ENCODE data around the gene B3GNT9. TPM values are rescaled to one million over a fixed set of nuclear protein-coding genes. Genes with fewer than 3 reads are reported as not detected.

The B3GNT9 gene, protein sequence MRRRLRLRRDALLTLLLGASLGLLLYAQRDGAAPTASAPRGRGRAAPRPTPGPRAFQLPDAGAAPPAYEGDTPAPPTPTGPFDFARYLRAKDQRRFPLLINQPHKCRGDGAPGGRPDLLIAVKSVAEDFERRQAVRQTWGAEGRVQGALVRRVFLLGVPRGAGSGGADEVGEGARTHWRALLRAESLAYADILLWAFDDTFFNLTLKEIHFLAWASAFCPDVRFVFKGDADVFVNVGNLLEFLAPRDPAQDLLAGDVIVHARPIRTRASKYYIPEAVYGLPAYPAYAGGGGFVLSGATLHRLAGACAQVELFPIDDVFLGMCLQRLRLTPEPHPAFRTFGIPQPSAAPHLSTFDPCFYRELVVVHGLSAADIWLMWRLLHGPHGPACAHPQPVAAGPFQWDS
- 1 to 10 TPM; 2.0 to 2.1 TPM for total RNA-seq

DNA sequence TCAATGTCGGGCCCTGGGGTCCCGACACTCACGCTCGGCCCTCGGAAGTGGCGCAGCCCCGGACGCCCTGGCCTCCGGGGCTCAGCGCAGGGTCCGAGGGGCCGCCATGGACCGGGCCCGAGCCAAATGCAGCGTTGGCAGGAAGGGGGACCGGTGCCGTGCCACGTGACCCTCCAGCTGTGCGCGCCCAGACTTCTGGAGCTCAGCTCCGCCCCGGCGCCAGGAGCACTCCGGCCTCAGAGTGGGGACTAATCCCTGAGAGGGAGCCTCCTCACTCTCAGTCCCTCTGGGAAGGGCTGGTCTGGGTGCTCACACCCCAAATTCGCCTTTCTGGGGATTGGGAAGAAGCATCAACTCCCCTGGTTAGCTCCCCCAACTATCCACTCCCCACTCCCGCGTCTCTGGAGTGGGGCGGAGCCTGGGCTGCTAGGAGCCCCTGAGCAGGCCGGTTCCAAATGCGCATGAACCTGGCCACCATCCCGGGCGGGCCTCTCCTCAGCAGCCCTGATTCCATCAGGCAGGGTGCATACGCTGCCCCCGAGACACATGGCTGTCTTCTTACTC is at the start of gene B3GNT9:
Gene B3GNT9 (minus strand): TSS at position 166 of the 564 bp plus-strand sequence. CDS start 513 bp downstream, outside the sequence.
- CTCF ChIA-PET = interaction anchor here (0.8 to 2.2 kb wide), 10 partner anchors 13 to 189 kb away, joined by 3 to 13 read pairs (median 3); no protein-coding TSS in a partner anchor
- POLR2A ChIA-PET = interaction anchor here (1.3 kb wide), 1 partner anchor 133 kb away, joined by 3 read pairs; no protein-coding TSS in a partner anchor

DNA sequence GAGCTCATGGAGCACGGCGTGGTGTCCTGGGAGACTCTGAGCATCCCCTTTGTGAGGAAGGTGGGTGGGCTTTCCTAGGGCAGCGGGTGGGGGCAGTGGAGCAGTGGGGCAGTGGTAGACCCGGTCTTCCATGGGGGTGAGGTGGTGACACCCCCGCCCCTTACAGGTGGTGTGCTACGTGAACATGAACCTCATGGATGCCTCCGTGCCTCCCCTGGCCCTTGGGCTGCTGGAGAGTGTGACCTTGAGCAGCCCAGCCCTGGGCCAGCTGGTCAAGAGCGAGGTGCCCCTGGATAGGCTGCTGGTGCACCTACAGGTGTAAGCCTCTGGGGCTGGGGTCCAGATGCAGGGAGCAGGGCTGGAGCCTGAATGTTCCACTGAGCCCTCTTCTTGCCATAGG is 49.7 kb upstream of the B3GNT9 start:
- ChIA-PET POLR2A (no interaction called here), CTCF (interaction anchor here (1.2 kb wide), 1 partner anchor 8 kb away, joined by 3 read pairs; no protein-coding TSS in a partner anchor)

DNA sequence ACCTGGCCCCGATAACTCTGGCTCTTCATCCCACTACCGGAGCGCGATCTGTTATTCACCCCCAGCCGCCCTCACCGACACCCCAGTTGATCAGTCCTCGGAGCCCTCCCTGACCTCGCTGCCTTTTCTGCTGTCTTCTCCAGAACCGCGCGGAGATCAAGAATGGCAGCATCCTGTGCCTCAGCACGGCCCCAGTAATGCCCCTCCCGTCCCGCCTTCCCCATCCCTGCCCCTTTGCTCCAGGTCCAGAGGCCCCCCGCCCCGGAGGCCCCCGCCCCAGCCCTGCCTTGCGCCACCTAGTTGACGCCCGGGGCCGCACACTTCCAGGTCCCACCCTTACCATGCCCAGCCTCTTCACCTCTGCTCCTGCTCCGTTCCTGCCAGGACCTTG is 49.0 kb upstream of the B3GNT9 start:
- ChIA-PET POLR2A (no interaction called here), CTCF (interaction anchor here (1.5 kb wide), 1 partner anchor 249 kb away, joined by 3 read pairs; no protein-coding TSS in a partner anchor)

DNA sequence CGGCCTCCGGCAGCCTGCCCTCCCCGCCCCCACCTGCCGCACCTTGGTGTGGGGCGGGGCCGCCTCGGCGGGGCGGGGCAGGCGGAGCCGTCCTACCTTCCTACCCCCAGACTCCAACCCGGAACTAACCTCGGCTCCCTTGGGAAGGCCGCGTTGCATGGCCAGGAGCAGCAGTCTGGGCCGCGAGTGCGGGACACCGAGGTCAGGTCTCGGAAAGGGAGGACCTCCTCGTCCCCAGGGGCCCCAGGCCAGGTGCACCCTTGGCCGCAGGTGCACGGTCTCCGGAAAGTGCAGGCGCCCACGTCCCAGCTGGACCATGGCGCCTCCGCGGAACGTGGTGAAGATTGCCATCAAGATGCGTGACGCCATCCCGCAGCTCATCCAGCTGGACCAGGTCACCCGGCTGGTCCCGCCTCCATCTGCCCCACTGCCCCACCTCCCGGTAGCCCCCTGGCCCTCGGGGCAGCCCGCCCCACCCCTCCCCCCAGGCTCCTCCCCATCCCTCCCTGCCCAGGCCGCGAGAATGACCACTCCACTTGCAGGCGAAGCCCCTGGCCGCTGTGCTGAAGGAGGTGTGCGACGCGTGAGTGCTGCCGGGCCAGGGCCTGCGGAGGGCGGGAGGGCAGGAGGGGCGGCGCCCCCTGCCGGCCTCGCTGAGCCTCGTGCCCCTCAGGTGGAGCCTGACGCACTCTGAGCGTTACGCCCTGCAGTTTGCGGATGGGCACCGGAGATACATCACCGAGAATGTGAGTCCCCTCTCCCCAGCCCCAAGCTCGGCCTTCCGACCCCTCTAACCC is 48.4 kb upstream of the B3GNT9 start, which contains the start of gene ELMO3:
Gene ELMO3 (plus strand): TSS at position 121 of the 797 bp plus-strand sequence. CDS start 196 bp downstream, at position 317.
- POLR2A ChIA-PET = no interaction called here
- CTCF ChIA-PET = interaction anchor here (1.5 to 2.1 kb wide), 2 partner anchors 9 to 250 kb away, joined by 3 to 7 read pairs; no protein-coding TSS in a partner anchor

DNA sequence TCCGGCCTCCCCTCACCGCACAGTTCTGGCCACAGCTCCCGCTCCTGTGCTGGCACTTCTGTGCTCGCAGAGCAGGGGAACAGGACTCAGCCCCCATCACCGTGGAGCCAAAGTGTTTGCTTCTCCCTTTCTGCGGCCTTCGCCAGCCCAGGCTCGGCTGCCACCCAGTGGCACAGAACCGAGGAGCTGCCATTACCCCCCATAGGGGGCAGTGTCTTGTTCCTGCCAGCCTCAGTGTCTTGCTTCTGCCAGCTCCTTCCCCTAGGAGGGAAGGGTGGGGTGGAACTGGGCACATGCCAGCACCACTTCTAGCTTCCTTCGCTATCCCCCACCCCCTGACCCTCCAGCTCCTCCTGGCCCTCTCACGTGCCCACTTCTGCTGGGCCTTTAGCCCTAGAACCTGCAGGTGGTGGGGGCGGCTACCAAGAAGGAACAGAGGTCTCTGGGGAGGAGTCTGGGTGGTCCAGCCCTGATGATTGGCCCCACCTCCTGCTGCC is 47.5 kb upstream of the B3GNT9 start:
- CTCF ChIA-PET = interaction anchor here (0.8 to 2.1 kb wide), 7 partner anchors 10 to 251 kb away, joined by 3 to 7 read pairs (median 4); partner anchors contain the start of gene TMEM208
- POLR2A ChIA-PET = interaction anchor here (0.7 kb wide), 1 partner anchor 10 kb away, joined by 3 read pairs; no protein-coding TSS in a partner anchor

DNA sequence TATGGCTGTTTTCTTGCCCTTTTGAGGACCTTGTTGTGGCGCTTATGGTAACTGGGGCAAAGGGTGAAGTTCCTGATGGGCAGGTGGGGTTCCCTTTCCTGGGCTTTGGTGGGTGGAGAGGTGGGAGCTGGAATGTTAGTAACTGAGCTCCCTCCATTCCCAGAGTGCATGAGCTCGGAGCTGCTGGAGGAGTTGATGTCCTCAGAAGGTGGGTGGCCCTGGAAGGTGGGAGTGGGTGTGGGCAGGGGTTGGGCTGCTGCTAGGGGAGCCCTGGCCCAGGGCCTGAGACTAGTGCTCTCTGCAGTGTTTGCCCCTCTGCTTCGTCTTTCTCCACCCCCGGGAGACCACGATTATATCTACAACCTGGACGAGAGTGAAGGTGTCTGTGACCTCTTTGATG is 46.9 kb upstream of the B3GNT9 start:
- POLR2A ChIA-PET = interaction anchor here (0.7 kb wide), 1 partner anchor 10 kb away, joined by 3 read pairs; no protein-coding TSS in a partner anchor
- CTCF ChIA-PET = interaction anchor here (0.7 to 2.1 kb wide), 7 partner anchors 10 to 42 kb away, joined by 3 to 7 read pairs (median 4); partner anchors contain the start of genes NOL3 and TMEM208

DNA sequence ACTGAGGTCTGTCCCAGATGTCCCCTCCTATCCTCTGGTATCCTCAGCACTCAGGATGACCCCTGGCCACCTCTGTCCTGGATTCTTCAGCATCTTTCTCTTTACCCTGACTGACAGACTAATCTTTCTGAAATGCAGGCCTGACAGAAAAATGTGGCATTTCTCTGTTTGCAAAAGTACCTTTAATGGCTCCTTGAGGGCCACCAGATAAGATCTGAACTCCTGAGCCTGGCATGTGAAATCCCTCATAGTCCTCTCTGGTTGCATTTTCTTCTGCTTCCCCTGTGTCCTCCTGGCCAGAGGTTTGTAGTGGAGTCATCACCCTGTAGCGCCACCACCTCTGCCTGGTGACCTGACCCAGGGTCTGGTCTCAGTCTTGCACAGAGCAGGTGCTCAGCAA is 46.1 kb upstream of the B3GNT9 start:
- ChIA-PET POLR2A (interaction anchor here (1.1 kb wide), 1 partner anchor 11 kb away, joined by 3 read pairs; no protein-coding TSS in a partner anchor), CTCF (interaction anchor here (0.9 to 2.1 kb wide), 4 partner anchors 12 to 220 kb away, joined by 4 to 6 read pairs (median 5); partner anchors contain the start of genes B3GNT9 and TMEM208)

DNA sequence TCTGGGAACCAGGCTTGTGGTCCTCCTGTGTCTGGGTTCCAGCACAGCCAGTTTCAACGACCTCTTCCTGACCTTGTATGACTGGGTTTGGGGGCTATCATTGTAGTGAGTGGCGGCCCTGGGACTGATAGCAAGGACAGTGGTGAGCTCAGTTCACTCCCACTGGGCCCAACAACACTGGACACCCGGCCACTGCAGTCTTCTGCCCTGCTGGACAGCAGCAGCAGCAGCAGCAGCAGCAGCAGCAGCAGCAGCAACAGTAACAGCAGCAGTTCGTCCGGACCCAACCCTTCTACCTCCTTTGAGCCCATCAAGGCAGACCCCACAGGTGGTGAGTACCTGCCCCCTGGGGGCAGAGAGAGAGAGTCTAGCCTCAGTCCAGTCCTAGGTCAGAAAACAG is 44.9 kb upstream of the B3GNT9 start:
- CTCF ChIA-PET = interaction anchor here (1.2 to 1.5 kb wide), 2 partner anchors 142 to 218 kb away, joined by 3 to 4 read pairs; no protein-coding TSS in a partner anchor
- POLR2A ChIA-PET = interaction anchor here (1.1 kb wide), 1 partner anchor 13 kb away, joined by 3 read pairs; no protein-coding TSS in a partner anchor

DNA sequence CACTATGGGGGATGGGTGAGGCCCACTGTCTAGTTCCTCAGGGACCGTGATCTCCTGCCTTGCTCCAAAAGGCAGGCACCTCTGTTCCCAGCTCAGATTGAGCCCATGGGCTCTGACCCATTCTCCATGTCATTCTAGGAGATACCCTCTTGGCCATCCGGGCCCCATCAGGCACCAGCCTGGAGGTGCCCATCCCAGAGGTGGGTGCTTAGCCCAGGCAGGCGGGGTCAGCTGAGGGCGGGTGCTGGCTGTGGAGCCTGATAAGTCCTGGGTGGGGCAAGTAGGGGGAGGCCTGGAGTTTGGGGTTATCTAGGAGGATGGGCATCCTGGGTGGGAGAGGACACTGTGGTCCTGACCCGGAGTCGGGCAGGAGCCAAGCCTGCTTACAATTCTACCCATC is 43.5 kb upstream of the B3GNT9 start:
- ChIA-PET CTCF (interaction anchor here (0.6 kb wide), 1 partner anchor 77 kb away, joined by 3 read pairs; no protein-coding TSS in a partner anchor), POLR2A (no interaction called here)

DNA sequence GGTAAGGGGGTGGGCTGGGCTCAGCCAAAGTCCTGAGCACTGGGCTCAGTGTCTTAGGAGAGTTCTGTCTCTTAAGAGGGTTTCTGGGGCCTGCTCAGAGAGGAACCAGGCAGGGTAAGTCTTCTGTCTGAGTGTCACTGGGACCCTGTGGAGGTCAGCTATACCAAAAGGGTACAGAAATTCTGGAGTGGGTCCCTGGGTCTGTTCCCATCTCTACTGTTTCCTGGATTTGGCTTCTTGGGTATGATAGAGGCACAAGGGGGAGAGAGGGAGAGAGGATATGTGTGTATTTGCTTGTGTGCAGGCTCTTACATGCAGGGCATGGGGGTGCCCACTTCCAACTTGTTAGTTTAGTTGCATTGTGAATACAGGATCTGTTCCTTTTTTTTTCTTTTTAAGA is 42.7 kb upstream of the B3GNT9 start:
- POLR2A ChIA-PET = interaction anchor here (0.9 kb wide), 1 partner anchor 19 kb away, joined by 3 read pairs; no protein-coding TSS in a partner anchor
- CTCF ChIA-PET = interaction anchor here (1.4 kb wide), 1 partner anchor 53 kb away, joined by 3 read pairs; no protein-coding TSS in a partner anchor

DNA sequence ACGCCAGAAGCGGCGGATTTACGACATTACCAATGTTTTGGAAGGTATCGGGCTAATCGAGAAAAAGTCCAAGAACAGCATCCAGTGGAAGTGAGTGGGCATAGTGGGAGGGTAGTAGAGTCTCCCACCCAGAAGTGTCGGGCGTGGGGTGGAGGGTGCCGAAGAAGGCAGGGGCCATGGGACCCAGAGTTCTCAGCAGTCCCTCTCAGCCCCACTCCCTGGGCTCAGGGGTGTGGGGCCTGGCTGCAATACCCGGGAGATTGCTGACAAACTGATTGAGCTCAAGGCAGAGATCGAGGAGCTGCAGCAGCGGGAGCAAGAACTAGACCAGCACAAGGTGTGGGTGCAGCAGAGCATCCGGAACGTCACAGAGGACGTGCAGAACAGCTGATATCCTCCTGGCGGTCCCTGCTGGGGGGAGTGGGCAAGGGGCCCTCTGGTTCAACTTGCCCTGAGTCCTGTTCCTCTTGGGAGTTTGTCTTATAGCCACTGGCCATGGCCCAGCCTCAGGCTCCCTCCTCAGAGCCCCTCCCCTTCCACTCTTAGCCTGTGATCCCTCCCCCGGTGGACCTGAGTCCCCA is 42.1 kb upstream of the B3GNT9 start:
- ChIA-PET CTCF (interaction anchor here (0.8 to 1.4 kb wide), 6 partner anchors 8 to 215 kb away, joined by 3 to 4 read pairs (median 3); no protein-coding TSS in a partner anchor), POLR2A (interaction anchor here (0.5 to 0.9 kb wide), 3 partner anchors 15 to 165 kb away, joined by 3 to 5 read pairs (median 5); no protein-coding TSS in a partner anchor)

DNA sequence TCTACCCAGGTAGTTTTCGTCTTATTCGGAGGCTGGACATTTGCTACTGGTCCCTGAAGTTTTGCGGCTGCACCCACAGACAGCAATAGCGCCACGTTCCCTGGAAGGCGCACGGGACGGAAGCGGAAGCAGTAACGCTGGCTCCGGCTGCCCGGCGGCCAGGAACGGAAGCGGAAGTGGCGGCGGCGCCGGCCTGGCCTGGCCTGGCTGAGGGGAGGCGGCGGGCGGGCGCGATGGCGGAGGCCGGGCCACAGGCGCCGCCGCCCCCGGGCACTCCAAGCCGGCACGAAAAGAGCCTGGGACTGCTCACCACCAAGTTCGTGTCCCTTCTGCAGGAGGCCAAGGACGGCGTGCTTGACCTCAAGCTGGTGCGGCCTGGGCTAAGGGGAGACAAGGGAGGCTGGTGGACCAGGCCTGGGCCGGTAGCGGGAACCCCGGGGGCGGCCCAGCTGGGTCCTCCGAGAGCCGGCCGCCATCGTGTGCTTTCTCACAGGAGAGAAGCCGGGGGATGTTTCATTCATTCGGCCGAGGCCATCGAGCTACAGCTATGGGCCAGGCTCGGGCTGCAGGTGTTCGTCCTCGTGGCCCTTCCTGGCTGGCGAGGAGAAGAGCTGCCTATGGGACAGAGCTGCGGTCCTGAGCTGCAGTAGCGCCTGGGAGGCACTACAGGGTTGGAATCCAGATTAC is 41.3 kb upstream of the B3GNT9 start, which contains the start of gene E2F4:
Gene E2F4 (plus strand): TSS at position 161 of the 687 bp plus-strand sequence. CDS start 73 bp downstream, at position 234.
- ChIA-PET POLR2A (interaction anchor here (0.6 to 0.7 kb wide), 2 partner anchors 16 to 117 kb away, joined by 3 to 5 read pairs; no protein-coding TSS in a partner anchor), CTCF (interaction anchor here (0.5 to 1.4 kb wide), 8 partner anchors 9 to 235 kb away, joined by 3 to 4 read pairs (median 3); no protein-coding TSS in a partner anchor)

DNA sequence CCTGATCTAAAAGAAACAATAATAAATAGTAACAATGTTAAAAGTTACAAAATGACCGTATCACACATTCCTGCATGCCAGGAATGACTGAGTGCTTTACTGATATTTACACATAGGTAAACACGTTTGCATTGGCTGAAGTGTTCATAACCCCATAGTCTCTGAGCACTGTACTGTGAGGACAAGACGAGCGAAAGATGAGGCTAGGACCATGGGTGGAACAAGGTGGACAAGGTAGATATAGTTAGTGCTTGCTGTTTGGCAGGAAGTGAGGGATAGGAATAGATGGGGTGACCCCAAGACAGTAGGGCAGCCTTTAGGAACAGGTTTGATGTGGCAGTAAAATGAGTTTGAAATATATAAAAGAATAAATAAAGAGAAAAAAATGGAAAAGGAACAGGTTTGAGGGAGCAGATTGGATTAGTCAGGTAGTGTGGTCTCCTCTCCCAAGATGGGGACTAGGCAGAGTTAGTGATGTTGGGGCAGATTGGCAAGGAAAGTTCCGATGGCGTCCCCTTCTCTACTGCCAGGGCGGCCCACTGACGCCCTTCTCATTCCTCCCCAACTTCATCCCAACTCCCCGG is 40.7 kb upstream of the B3GNT9 start:
- CTCF ChIA-PET = no interaction called here
- POLR2A ChIA-PET = interaction anchor here (0.6 kb wide), 1 partner anchor 117 kb away, joined by 3 read pairs; no protein-coding TSS in a partner anchor

DNA sequence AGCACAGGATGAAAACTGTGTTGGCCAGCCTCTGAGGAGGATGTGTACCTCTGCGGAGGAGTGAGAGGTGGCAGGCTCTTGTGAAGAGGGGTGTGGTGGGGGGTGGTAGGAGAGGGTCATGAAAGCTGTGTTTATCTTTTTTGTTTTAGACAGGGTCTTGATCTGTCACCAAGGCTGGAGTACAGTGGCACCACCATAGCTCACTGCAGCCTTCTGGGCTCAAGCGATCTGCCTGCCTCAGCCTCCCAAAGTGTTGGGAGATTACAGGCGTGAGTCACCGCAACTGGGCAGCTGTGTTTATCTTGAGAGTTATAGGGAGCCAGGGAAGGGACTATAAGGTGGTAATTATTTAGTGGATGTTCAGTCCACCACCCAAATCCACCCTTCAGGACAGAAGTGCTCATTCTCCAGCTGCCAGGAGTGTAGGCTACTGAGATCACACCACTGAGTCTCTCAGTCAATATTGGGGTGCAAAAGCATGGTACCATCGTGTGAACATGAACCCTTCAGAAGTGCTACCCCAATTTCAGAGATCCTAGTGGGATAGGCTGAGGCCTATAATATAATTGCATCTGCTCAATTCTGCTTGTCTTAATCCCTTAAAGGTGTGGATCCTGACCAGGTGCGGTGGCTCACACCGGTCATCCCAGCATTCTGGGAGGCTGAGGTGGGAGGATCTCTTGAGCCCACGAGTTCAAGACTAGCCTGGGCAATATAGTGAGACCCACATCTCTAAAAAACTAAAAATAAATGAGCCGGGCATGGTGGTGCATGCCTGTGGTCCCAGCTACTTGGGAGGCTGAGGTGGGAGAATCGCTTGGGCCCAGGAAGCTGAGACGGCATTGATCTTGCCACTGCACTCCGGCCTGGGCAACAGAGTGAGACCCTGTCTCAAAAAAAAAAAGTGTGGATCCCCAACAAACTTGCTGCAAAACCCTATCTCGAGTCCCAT is 39.9 kb upstream of the B3GNT9 start:
- CTCF ChIA-PET = interaction anchor here (1.3 kb wide), 1 partner anchor 35 kb away, joined by 5 read pairs; no protein-coding TSS in a partner anchor
- POLR2A ChIA-PET = no interaction called here

DNA sequence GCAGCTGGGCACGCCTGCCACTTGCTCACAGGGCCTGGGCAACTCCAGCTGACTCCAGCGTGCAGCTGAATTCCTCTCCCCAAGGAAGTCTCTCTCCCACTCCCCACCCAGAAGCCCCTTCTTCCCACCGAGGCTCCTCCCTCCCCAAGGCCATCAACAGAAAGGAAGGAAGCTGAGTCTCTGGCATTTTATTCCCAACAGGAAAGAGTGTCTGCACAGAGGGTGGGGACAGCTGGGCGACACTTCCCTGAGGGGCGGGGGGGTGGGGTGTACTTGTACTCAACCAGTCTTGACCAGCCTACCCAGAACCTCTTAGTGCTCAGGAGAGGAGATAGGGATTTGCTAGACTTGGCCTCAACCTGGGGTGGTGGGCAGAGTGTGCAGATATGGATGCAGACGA is 39.2 kb upstream of the B3GNT9 start, which contains the start of gene EXOC3L1:
Gene EXOC3L1 (minus strand): TSS at position 96 of the 400 bp plus-strand sequence. CDS start 460 bp downstream, outside the sequence.
- ChIA-PET CTCF (interaction anchor here (1.3 kb wide), 1 partner anchor 35 kb away, joined by 5 read pairs; no protein-coding TSS in a partner anchor), POLR2A (no interaction called here)

Data from activated CD8-positive, alpha-beta memory T cell treated with anti-CD3 and anti-CD28 coated beads for 36 hours (primary cell).